ENCODE measurements around the gene TRIM65. TPM values are rescaled to one million over a fixed set of nuclear protein-coding genes. Genes with fewer than 3 reads are reported as not detected.

Gene TRIM65
- total and polyA plus RNA-seq, 2 of the 13 experiments (the other 11 are each of a cell fraction or from before 2014, with no cell fraction given) = 10.3 to 22.4 TPM

- TF ChIP-seq CENPT (CRISPR knock-in tag; IDR thresholded peaks at IDR 0.05; ENCODE audit: low read depth) = peak; percentile 62
- TF ChIP-seq ZNF235 (CRISPR knock-in tag; IDR thresholded peaks at IDR 0.05; ENCODE audit: borderline replicate concordance) = no peak
- TF ChIP-seq ZNF367 (CRISPR knock-in tag; IDR thresholded peaks at IDR 0.05; ENCODE audit: borderline replicate concordance) = 0 out of 2 replicates have a peak, but pooled peaks have one; percentile 41
- TF ChIP-seq NFRKB (IDR thresholded peaks at IDR 0.05) = no peak
- no peak for TF ChIP-seq ZNF883 (CRISPR knock-in tag; IDR thresholded peaks at IDR 0.05; ENCODE audit: not compliant biosample characterization)
- TF ChIP-seq EEA1 (CRISPR knock-in tag; IDR thresholded peaks at IDR 0.05; ENCODE audit: borderline replicate concordance) = peak; percentile 82; the same call in 1 of the 2 replicates
- peak; percentile 56; the same call in 1 of the 2 replicates for TF ChIP-seq ZNF326 (CRISPR knock-in tag; IDR thresholded peaks at IDR 0.05; ENCODE audit: borderline replicate concordance)
- TF ChIP-seq RAD51 (IDR thresholded peaks at IDR 0.05; ENCODE audit: borderline replicate concordance) = no peak
- TF ChIP-seq HOXA5 (CRISPR knock-in tag; IDR thresholded peaks at IDR 0.05) = peak; percentile 86
- TF ChIP-seq ZNF780A (CRISPR knock-in tag; IDR thresholded peaks at IDR 0.05) = no peak
- TF ChIP-seq, protein P1, sequence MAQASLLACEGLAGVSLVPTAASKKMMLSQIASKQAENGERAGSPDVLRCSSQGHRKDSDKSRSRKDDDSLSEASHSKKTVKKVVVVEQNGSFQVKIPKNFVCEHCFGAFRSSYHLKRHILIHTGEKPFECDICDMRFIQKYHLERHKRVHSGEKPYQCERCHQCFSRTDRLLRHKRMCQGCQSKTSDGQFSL (CRISPR knock-in tag; IDR thresholded peaks at IDR 0.05) = peak; percentile 99
- TF ChIP-seq PHF5A (CRISPR knock-in tag; IDR thresholded peaks at IDR 0.05; ENCODE audit: low read depth, unreplicated experiment) = no peak
- TF ChIP-seq ZNF713 (CRISPR knock-in tag; IDR thresholded peaks at IDR 0.05) = no peak
- no peak for TF ChIP-seq CEBPB (IDR thresholded peaks at IDR 0.05; ENCODE audit: borderline replicate concordance, low read depth, low read length)
- TF ChIP-seq ZEB1 (IDR thresholded peaks at IDR 0.05; ENCODE audit: insufficient replicate concordance, low read depth) = no peak
- no peak; the same call in 1 of the 2 replicates for TF ChIP-seq NFE2L1 (CRISPR knock-in tag; IDR thresholded peaks at IDR 0.05; ENCODE audit: borderline replicate concordance)
- TF ChIP-seq ZNF766 (CRISPR knock-in tag; IDR thresholded peaks at IDR 0.05; ENCODE audit: borderline replicate concordance) = peak; percentile 85; the same call in 1 of the 2 replicates
- TF ChIP-seq ZNF225 (CRISPR knock-in tag; IDR thresholded peaks at IDR 0.05) = 0 out of 2 replicates have a peak, but pooled peaks have one; percentile 19
- TF ChIP-seq, protein P2, sequence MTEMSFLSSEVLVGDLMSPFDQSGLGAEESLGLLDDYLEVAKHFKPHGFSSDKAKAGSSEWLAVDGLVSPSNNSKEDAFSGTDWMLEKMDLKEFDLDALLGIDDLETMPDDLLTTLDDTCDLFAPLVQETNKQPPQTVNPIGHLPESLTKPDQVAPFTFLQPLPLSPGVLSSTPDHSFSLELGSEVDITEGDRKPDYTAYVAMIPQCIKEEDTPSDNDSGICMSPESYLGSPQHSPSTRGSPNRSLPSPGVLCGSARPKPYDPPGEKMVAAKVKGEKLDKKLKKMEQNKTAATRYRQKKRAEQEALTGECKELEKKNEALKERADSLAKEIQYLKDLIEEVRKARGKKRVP (CRISPR knock-in tag; IDR thresholded peaks at IDR 0.05) = no peak
- peak; percentile 36; the same call in 1 of the 2 replicates for TF ChIP-seq KDM2A (CRISPR knock-in tag; IDR thresholded peaks at IDR 0.05; ENCODE audit: borderline replicate concordance, low read depth)
- no peak; the same call in 1 of the 2 replicates for TF ChIP-seq ZNF556 (CRISPR knock-in tag; IDR thresholded peaks at IDR 0.05; ENCODE audit: borderline replicate concordance)
- TF ChIP-seq EHMT2 (IDR thresholded peaks at IDR 0.05; ENCODE audit: borderline replicate concordance, low read depth, low read length) = no peak
- TF ChIP-seq SYNCRIP (IDR thresholded peaks at IDR 0.05; ENCODE audit: insufficient read depth, low read depth, low read length) = no peak
- TF ChIP-seq PTBP1 (IDR thresholded peaks at IDR 0.05; ENCODE audit: low read depth, low read length, poor library complexity, severe bottlenecking) = no peak
- no peak; the same call in none of the 2 replicates for TF ChIP-seq SP4 (CRISPR knock-in tag; IDR thresholded peaks at IDR 0.05)
- TF ChIP-seq FOSL1 (CRISPR knock-in tag; IDR thresholded peaks at IDR 0.05; ENCODE audit: borderline replicate concordance) = no peak
- no peak for TF ChIP-seq HCFC1 (IDR thresholded peaks at IDR 0.05; ENCODE audit: low read depth, low read length)
- no peak for TF ChIP-seq CBFB (CRISPR knock-in tag; IDR thresholded peaks at IDR 0.05)
- no peak for TF ChIP-seq ZNF598 (CRISPR knock-in tag; IDR thresholded peaks at IDR 0.05; ENCODE audit: borderline replicate concordance)
- 0 out of 2 replicates have a peak, but pooled peaks have one; percentile 37 for TF ChIP-seq ZSCAN12 (CRISPR knock-in tag; IDR thresholded peaks at IDR 0.05)
Observed at GRCh38 chr17:75891605-75892555, 4.9 kb downstream of the TRIM65 start (continued).

Measured in HepG2 (cell line).